NCI-H2171 (cell line): Measurements from ENCODE around the gene TRIM50.
"Not testable (repeated sequence)": the region's sequence is repeated elsewhere in the genome, so short reads cannot be mapped to it uniquely, and the experiment has no call there.

Experiments used
- DNase-seq: peaks from one replicate; lab custom pipeline; 2025; lab: John Stamatoyannopoulos, UW

TRIM50 gene

DNA sequence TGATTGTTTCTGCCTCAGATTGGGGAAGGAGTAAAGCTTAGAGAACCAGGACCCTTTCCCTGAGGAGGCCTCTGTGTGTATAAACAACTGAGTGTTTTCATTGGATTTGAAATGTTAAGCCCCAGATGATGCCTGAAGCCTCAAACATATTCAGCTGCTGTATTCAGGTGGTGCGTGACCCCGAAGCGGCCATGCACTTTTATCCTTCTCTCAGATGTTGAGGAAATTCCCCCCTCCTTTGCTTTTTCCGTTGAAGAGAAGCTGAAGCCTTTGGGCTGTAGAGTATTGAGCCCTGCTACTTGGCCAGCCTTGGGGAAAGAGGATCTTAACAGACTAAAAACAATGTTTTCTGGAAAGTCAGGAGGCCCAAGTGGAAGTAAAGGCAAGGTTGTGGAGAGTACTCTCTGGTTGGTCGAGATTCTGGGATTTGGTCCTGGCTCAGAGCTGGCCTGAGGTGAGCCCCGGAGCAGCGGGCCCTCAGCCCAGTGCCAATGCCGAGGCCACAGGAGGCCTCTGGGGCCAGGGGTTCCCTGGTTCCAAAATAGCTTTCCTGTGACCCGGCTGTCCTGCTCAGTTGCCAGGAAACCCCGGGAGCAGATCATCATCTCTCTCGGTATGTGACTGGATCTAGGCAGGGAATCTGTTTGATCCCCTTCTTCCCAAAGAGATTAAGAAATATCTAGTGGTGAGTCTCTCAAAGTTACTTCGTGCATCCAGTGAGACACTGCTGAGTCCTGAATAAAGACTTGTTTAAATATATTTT lies 22.6 kb upstream of the TRIM50 start:
- no peak for DNase-seq

GRCh38 chr7:73349763-73350162 lies 21.9 kb upstream of the TRIM50 start:
- DNase-seq: no peak

GRCh38 chr7:73345951-73346350 lies 18.1 kb upstream of the TRIM50 start:
- peak; percentile 18 for DNase-seq

DNA sequence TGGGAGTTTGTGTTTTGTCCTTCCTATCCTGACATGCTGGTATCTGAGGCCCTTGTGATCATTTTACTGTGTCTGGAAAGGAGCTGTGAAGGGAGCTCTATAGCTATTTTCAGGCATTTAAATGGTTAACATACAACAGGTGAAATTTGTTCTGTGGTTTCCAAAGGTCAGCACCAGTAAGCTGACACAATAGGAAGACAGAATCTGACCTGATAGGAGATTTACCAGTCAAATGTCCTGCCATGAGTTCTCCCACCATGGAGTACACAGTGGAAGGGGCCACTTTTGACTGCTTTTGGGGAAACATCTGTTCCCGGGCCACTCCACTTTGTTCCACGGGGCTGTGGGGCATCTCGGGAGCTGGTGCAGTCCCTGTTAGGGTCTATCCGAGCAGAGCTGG lies 17.7 kb upstream of the TRIM50 start:
- no peak for DNase-seq

GRCh38 chr7:73343671-73344380 lies 15.9 kb upstream of the TRIM50 start:
- DNase-seq: no peak

- peak; percentile 16 for DNase-seq
Observed at GRCh38 chr7:73342645-73343044, 14.8 kb upstream of the TRIM50 start.

- DNase-seq: no peak
Observed at GRCh38 chr7:73341877-73342276, 14.0 kb upstream of the TRIM50 start.

- no peak for DNase-seq
Observed at GRCh38 chr7:73340514-73340913, 12.6 kb upstream of the TRIM50 start.

- DNase-seq: no peak
Observed at GRCh38 chr7:73338321-73338720, 10.4 kb upstream of the TRIM50 start.

DNA sequence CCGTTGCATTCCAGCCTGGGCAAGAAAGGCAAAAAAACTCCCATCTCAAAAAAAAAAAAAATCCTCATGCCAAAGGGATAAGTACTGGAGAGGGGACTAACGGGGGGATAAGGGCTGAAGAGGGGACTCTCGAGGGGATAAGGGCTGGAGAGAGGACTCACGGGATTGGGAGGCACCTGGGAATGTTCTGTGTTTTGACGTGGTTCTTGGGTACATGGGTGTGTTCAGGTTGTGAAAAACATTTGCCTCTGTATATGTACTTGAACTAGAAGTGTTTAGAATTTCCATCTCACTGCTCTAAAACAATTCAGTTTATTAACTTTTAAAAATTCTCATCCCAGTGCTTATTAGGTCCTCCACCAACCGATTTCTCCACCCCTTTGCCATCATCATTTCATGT lies 4.6 kb upstream of the TRIM50 start:
- no peak for DNase-seq

DNA sequence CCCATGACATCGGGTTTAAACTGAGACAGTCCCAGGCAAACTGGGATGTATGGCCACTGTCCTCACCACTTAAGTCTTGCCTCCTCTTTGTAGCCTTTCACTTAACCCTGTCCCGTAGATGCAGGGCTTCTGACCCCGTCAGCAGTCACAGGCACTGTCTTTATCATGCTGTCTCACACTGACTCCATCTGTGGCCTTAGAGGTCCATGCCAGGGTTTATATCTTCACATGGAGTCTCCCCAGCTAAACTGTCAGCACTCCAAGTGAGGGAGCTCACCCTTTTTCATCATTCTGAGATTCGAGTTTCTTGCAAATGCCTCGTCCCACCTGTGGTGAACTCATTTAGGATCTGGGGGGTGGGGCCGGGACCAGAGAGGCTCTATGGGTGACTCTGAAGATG lies 2.9 kb upstream of the TRIM50 start:
- no peak for DNase-seq

GRCh38 chr7:73329861-73330581 lies 2.1 kb upstream of the TRIM50 start:
- DNase-seq: no peak

- no peak for DNase-seq
Observed at GRCh38 chr7:73328696-73329095, 814 bp upstream of the TRIM50 start.

DNA sequence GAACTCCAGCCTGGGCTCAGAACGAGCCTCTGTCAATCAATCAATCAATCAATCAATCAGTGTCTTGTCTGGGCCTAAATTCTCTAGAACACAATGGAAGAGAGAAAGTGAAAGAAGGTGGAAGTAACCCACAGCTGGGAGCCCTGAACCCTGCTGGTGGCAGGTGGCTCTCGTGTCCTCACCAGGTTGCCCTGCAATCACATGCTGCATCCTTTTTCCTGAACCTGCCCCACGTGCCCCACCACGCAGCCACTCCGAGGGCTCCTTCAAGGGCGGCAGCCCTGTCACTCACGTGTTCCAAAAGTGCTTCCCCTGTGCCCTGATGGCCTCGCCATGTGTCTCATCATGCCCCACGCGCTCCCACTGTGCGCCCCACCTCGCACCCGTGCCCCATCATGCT lies 433 bp downstream of the TRIM50 start:
- DNase-seq: not testable (repeated sequence)

DNA sequence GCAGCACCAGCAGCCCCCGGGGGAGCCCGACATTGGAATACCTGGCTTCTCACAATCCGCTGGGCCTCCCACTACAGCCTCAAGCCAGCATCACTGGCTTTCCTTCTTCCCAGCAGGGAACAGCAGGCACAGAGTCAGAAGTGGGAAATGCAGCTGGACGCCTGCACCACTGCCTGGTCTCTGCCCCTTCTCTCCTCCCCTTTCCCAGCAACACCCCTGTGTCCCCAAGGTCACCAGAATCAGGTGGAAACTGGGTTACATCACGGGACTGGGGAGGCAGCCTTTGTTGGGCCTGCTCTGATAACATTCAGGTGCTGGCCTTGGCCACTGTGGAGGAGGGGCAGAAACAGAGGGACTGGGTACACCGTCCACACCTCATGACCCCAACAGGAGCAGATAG lies 2.5 kb downstream of the TRIM50 start:
- not testable (repeated sequence) for DNase-seq

GRCh38 chr7:73324081-73324845 lies 3.6 kb downstream of the TRIM50 start:
- DNase-seq: peak; percentile 23

DNA sequence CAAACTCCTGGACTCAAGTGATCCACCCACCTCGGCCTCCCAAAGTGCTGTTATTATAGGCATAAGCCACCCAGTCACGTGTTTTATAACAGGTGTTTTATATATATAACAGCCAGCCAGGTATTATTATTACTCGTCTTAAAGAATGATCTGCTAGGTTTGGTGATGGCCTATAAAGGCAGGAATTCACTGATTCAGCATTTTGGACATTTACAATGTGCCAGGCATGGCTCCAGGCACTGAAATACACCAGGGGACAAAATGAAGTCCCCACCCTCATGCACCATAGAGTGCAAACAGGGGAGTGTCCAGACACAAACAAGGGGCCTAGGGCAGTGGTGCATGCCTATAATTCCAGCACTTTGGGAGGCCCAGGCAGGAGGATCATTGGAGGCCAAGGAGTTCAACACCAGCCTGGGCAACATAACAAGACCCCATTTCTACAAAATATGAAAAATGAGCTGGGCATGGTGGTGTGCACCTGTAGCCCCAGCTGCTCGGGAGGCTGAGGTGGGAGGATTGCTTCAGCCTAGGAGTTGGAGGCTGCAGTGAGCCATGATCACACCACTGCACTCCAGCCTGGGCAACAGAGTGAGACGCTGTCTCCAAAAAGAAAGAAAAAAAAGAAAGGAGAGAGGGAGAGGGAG lies 4.3 kb downstream of the TRIM50 start:
- not testable (repeated sequence) for DNase-seq

DNA sequence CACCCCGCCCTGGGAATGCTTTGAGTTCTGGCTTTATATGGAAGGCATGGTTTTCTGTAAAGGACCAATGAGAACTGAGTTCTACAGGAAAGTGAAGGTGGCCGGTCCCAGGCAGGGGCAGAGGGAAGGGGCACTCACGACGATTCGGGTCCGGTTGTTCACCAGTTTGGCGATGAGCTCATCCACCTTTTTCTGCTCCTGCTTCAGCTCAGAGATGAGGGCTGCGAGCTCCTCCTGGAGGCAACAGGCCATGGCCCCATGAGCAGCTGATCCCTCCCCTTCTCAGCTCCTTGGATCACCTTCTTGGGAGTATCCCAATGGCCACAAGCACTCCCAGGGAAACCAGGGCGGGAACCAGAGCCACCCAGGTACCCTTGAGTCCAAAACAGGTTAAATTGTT lies 7.9 kb downstream of the TRIM50 start:
- DNase-seq: not testable (repeated sequence)

DNA sequence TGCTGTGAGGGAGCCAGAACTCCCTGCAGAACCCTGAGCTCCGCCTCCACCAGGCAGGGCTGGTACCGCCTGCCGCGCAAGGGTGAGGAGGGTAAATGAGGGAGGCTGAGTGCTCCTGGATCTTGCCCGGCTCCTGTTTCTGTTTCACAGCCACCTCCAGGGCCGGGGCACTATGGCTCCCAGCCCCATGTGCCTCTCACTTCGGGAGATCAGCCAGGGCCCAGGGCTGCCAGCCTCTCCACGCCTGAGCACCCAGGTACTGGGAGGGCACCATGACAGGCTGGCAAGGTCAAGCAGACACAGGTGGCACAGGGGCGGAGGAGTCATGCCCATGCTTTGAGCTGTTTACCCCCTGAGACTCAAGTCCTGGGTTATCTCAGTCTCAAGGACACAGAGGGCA lies 8.3 kb downstream of the TRIM50 start:
- not testable (repeated sequence) for DNase-seq

GRCh38 chr7:73318656-73319204 lies 9.2 kb downstream of the TRIM50 start:
- DNase-seq: not testable (repeated sequence)

DNA sequence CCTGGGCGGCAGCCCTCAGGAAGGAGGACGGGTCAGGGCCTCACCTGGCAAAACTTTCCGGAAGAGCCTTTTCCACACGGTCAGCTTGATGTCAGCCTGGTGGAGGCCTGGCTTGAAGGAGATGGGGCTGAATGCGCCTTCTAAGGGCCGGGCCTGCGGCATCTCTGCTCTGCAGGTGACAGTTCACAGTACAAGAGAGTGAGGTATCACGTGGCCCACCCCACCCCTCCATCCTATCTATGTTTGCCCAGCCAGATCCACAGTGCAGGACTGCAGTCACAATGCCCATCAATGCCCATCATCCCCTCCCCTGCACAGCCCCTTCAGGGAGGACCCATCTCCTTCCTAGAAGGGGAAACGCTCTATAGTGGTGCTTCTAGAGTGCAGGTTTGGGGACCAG lies 11.4 kb downstream of the TRIM50 start:
- no peak for DNase-seq
